NCI-H2196 (cell line): Measurements from ENCODE around the gene DCAF12.
A peak's percentile ranks its signal among the peaks of the same experiment; 100 is the strongest.
"Not testable (repeated sequence)": the region's sequence is repeated elsewhere in the genome, so short reads cannot be mapped to it uniquely, and the experiment has no call there.

ENCODE experiments used
- DNase-seq: peaks from one replicate; lab custom pipeline; 2025; ENCODE audit not compliant: unreplicated experiment; lab: John Stamatoyannopoulos, UW

The DCAF12 gene

GRCh38 chr9:34126207-34127034 is at the start of gene DCAF12:
DCAF12 (minus strand) TSS chr9:34126698; CDS start chr9:34126431, 267 bp downstream.
- DNase-seq = peak; percentile 92

DNA sequence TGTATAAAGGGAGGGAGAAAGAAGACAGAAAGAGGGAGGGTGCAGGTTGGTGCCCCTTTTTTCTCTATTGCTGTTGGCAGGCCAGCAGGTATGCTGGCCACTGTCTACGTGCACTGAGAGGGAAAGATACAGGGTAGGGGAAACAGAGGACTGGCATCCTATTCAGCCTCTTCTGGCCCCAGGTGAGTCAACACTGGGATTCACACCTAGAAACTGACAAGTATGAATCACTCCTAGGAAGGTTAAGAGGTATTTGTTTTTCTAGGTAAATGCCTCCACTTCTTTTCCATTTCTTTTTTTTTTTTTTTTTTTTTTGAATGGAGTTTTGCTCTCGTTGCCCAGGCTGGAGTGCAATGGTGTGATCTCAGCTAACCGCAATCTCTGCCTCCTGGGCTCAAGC is 49.6 kb upstream of the DCAF12 start:
- DNase-seq = no peak

DNA sequence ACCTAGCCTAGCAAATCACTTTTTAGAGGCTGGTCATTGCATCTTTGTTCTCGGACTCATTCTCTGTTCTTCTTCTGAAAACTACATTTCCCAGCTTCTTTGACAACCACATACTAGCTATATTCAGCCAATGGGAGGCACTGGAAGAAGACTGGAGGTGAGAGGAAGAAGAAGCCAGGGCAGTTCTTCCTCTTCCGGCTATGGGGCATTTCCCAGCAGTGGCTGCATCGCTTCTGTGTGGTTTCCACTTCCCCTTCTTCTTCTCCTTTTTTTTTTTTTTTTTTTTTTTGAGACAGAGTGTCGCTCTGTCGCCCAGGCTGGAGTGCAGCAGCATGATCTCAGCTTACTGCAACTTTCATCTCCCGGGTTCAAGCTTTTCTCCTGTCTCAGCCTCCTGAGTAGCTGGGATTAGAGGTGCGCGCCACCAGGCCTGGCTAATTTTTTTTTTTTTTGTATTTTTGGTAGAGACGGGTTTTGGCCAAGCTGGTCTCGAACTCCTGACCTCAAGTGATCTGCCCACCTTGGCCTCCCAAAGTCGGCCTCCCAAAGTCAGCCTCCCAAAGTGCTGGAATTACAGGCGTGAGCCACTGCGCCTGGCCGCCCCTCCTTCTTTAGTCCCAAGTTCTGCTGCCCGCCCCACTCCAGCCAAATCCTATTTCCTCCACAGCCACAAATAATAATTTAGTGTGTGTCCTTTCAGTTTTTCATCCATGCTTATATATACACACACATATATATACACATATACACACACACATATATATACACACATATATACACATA is 45.4 kb upstream of the DCAF12 start:
- no peak for DNase-seq

- DNase-seq = no peak
Measured at GRCh38 chr9:34170237-34170991, 43.9 kb upstream of the DCAF12 start.

GRCh38 chr9:34169125-34169524 is 42.6 kb upstream of the DCAF12 start:
- no peak for DNase-seq

GRCh38 chr9:34163434-34163833 is 36.9 kb upstream of the DCAF12 start:
- no peak for DNase-seq

- DNase-seq = peak; percentile 56
Measured at GRCh38 chr9:34158362-34158869, 31.9 kb upstream of the DCAF12 start.

GRCh38 chr9:34157898-34158297 is 31.4 kb upstream of the DCAF12 start:
- DNase-seq = no peak

DNA sequence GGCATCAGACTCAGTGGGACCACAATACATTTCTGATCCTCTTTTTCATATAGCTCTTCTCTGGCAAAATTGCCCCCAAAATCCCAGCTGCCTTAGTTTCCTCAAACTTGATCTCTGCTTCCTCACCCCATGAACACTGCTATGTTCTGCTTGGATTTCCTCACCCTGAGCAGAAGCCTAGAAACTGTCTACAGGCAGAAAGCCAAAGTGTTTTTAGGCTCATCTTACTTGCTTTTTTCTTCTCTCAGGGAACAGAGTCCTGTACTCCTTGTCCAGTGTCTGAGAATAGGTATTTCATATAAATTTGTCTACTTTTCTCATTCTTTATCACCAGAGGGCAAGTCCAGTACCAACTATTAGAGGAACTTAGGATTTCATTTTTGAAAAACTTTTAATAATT is 30.8 kb upstream of the DCAF12 start:
- DNase-seq = no peak

- no peak for DNase-seq
Measured at GRCh38 chr9:34154057-34154456, 27.6 kb upstream of the DCAF12 start.

DNA sequence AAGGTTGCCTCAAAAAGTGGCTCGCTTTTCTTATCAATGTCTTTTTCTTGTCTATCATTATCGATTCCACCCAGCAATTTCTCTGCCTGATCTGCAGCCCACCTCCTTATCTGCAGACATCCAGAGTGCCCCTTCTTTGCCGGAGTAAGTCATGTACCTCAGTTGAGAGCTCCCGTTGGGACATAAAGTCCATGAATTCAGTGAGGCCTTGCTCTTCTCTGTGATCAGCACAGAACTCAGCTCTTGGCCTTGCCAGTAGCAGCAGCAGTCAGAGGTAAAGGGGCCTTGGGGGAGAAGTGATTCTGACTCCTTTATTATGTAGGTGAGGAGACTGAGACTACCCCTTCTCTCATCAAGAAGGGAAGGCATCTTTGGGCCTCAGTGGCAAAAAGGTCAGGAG is 24.9 kb upstream of the DCAF12 start:
- no peak for DNase-seq

- DNase-seq = peak; percentile 14
Measured at GRCh38 chr9:34145165-34145564, 18.7 kb upstream of the DCAF12 start.

- no peak for DNase-seq
Measured at GRCh38 chr9:34143116-34143515, 16.6 kb upstream of the DCAF12 start.

- DNase-seq = no peak
Measured at GRCh38 chr9:34140853-34141252, 14.4 kb upstream of the DCAF12 start.

DNA sequence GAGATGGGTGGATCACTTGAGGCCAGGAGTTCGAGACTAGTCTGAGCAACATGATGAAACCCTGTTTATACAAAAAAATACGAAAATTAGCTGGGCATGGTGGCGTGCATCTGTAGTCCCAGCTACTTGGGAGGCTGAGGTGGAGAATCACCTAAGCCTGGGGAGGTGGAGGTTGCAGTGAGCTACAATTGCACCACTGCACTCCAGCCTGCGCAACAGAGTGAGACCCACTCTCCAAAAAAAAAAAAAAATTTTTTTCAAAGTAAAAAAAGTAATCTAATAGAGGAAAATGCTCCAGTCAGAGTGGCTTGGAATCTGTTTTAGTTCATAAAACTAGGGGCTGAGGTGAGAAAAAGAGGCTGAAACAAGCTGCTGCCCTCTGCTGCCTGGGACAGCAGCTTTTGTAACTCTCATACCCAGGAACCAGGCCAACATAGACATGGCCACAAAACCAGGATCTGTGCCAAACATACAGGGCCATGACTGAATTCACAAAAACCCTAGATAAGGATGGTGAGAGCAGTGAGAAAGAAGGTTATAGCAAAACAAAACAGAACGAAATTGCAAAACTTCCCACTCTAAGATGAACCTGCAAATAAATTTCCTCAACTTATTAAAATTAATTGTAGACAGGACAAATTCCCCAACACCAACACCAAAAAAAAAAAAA is 13.1 kb upstream of the DCAF12 start:
- peak; percentile 70 for DNase-seq

DNA sequence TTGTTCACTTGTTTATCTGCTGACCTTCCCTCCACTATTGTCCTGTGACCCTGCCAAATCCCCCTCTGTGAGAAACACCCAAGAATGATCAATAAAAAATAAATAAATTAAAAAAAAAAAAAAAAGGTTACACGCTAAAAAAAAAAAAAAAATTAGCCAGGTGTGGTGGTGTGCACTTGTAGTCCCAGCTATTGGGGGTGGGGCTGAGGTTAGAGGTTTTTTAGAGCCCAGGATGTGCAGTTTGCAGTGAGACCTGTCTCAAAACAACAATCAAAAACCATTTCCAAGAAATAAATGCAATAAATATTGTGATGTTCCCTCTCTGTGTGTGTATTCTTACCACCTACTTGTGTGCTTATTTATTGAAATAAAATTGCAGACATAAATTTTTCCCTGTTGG is 12.1 kb upstream of the DCAF12 start:
- DNase-seq = not testable (repeated sequence)

DNA sequence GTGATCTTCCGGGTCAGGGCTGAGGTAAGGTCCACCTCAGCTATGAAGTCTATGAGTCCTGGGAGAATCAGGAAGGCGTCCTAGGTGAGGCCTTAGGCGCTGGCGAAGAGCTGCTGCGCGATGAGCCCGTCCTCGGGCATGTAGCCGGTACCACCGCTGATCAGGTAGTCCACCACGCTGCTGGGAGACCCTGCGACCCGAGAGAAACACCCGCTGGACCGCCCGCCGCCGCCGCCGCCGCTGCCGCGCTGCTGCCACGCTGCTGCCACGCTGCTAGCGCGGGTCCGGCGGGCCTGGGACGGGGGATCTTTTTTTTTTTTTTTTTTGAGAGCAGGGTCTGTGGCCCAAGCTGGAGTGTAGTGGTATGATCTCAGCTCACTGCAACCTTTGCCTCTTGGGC is 8.0 kb upstream of the DCAF12 start:
- DNase-seq = no peak

- no peak for DNase-seq
Measured at GRCh38 chr9:34133436-34133949, 7.0 kb upstream of the DCAF12 start.

DNA sequence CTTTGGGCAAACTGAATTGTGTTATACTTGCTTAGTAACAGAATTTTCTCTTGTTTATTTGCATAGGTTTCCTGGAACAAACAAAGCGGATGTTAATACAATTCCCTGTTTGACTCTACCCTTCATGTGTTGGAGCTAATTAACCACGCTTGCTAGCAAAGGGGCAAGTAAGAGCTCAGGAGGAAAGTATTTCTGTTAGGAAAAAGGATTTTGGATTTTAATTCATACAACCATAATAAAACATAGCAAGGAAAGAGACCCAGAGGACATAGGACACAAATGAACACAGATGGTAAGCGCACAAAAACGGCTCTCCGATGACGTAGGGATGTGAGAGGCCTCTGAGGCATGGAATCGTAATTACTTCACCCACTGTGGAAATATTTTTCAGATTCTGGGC is 5.1 kb upstream of the DCAF12 start:
- no peak for DNase-seq
